Mammary epithelial cell (primary cell): Measurements from ENCODE around the gene UGT1A5.

Experiments
- EZH2 ChIP-seq: IDR thresholded peaks from 2 replicates; pipeline ENCODE4 v1.6.1; 2012; ENCODE audit warnings: low read length, inconsistent platforms, borderline replicate concordance
- TF ChIP-seq, protein P1 (sequence below), 2 donors: IDR thresholded peaks in 1 of 2; conservative IDR thresholded peaks in 1 of 2; 2 replicates each; pipeline ENCODE4 v1.5.1; 2011 to 2012; ENCODE audit warnings: inconsistent platforms in 2 of 2, low read length in 2 of 2, mild to moderate bottlenecking in 2 of 2, control low read depth in 1 of 2, low read depth in 1 of 2; ENCODE audit not compliant: insufficient read depth in 1 of 2; ENCODE audit errors: extremely low read depth in 1 of 2

DNA sequence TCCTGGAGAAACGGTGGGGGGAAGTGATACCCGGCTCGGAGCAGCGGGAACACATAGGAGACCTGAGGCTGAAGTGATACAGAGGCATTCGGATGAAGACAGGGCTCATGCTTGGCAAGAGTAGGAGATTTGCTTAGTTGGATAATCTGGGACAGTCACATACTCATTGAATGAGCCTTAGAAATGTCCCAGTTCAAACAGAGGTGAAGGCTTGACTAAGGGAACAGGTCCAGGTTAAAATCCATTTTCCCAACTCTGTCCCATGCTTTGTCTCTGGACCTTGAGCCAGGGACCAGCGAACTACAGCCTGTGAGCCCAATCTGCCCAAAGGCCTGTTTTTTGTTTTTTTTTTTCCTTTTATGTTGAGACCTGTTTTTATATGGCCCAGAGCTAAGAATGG is 18.7 kb upstream of the UGT1A5 start:
- TF ChIP-seq, protein P1, sequence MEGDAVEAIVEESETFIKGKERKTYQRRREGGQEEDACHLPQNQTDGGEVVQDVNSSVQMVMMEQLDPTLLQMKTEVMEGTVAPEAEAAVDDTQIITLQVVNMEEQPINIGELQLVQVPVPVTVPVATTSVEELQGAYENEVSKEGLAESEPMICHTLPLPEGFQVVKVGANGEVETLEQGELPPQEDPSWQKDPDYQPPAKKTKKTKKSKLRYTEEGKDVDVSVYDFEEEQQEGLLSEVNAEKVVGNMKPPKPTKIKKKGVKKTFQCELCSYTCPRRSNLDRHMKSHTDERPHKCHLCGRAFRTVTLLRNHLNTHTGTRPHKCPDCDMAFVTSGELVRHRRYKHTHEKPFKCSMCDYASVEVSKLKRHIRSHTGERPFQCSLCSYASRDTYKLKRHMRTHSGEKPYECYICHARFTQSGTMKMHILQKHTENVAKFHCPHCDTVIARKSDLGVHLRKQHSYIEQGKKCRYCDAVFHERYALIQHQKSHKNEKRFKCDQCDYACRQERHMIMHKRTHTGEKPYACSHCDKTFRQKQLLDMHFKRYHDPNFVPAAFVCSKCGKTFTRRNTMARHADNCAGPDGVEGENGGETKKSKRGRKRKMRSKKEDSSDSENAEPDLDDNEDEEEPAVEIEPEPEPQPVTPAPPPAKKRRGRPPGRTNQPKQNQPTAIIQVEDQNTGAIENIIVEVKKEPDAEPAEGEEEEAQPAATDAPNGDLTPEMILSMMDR (conservative IDR thresholded peaks at IDR 0.05 in 1 of 2, IDR thresholded peaks at IDR 0.05 in 1 of 2; ENCODE audit: extremely low read depth in 1 of 2, insufficient read depth in 1 of 2, low read depth in 1 of 2, low read length in 2 of 2), result no peak
- TF ChIP-seq EZH2, result no peak
